ENCODE data around the gene NDUFAF5.
A peak's percentile ranks its signal among the peaks of the same experiment; 100 is the strongest.

The NDUFAF5 gene

DNA sequence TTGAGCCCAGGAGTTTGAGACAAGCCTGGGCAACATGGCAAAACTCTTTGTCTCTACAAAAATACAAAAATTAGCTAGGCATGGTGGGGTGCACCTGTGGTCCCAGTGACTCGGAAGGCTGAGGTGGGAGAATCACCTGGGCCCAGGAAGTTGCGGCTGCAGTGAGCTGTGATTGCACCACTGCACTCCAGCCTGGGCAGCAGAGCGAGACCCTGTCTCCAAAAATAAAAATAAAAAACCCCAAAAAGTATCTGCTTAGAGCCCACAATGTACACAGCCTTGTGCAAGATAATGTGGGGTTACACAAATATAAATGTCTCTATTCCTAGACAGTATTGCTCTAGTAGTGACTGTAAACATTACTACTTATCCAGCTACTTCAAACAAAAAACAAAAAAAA is 6.0 kb upstream of the NDUFAF5 start:
- DNase-seq = no peak

DNA sequence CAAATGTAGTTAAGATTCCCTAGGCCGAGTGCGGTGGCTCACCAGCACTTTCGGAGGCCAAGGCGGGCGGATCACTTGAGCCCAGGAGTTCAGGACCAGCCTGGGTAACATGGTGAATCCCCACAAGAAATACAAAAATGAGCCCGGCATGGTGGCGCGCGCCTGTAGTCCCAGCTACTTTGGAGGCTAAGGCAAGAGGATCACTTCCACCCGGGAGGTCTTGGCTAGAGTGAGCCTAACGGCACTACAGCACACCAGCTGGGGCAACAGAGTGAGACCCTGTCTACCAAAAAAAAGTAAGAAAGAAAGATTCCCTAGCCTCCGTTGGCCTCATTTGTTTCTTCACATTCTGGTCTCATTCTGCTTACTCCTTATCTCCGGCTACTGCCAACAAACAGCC is 1.3 kb upstream of the NDUFAF5 start:
- DNase-seq = no peak

DNA sequence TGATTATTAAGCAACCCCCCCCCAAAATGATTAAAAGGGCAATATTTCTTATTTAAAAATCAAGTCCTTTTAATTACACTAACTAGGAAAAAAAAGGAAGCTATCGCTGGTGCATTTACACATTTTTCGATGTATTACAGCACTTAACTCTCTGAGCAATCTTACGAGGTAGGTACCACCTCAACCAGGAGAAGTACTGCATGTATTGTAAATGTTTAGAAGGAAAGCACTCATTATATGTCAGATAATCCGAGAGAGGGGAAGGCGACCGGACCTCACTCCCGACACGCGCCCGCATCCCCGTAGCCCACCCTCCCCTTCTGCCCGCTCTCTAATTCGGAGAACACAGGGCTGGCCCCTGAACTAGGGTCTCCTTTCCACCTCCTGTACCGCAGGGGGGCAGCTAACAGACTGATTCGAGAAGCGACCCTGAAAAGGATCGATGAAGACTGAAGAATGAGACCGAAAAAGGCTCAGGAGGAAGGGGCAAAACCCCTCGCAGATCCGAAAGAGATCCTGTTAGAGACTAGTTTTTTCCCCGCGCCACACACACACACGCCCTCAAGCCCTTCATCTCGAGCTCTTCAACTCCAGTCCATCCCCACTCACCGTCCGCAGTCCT is 446 bp upstream of the NDUFAF5 start:
- no peak for DNase-seq

DNA sequence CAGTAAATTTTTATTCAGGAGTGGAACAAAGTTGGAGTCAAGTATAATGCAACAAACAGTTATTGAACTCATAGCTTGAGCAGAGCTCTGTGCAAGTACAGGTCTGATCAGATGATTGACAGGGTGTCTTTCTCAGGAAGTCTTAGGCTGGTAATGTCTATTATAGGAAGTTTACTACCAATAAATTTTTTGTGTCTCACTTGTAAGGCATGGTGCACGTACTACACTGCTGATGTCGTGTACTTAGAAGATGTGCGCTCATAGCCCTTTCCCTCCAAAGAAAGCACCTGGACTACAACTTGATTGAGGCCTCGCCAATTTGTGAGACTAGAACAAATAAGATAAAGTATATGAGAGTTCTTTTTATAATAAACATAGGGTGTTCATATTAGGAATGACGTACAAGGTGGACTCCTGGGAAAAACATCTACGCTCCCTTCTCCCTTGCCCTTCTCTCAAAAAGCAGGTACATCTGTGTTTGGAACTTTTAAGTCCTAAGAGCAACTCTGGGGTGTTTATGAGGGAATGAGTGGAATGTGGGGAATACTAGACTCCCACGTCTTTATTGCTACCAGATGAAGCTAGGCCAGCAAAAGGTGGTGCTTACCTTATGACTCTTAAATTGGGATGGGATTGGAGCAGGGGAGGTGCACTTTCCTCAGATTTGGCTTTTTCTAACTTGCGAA is 1.5 kb downstream of the NDUFAF5 start:
- DNase-seq = no peak

DNA sequence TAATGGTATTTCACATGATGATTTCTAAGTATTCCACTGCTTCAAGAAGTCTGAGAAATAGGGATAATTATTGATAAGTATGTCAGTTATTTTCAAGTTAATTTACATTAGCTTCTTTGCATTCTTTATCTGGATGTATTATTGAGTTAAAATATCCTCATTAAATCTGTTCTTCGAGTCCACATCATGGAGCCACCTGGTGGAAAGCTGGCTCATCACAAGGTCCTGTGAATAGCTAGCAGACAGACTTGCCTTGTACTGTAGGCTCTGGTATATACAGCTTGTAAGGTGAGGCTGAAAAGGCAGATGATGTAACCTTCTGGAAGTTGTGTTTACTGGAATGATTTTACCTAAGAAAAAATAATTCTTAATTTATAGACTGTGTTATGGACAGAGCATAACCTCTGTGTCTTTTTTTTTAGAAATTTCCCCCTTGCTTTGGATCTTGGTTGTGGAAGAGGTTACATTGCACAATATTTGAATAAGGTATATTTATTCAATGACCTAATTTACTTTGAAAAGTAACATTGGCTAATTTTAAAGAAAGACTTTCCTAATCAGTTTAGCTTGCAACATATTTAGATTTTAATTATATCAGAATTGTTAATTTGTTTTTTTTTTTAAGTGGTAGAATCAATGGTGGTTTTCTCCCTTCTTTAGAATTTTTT is 3.5 kb downstream of the NDUFAF5 start:
- peak in 1 of 2 experiments; percentile 60 for DNase-seq

DNA sequence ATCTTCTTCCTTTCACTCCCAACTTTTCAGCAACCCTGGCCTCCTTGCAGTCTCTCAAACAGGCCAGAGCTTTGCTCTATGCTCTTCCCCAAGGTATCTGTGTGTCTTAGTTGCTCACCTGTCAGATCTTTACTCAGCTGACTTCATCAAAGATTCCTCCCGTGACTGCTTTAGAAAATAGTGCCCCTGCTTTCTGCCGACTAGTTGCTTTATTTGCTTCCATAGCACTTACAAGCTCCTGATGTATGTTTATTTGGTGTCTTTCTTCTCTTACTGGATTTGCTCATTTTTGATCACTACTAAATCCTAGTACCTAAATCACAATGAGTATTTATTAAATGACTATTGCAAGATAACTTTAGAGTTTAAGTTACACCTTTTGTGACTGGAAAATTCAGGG is 5.9 kb downstream of the NDUFAF5 start:
- DNase-seq = no peak

DNA sequence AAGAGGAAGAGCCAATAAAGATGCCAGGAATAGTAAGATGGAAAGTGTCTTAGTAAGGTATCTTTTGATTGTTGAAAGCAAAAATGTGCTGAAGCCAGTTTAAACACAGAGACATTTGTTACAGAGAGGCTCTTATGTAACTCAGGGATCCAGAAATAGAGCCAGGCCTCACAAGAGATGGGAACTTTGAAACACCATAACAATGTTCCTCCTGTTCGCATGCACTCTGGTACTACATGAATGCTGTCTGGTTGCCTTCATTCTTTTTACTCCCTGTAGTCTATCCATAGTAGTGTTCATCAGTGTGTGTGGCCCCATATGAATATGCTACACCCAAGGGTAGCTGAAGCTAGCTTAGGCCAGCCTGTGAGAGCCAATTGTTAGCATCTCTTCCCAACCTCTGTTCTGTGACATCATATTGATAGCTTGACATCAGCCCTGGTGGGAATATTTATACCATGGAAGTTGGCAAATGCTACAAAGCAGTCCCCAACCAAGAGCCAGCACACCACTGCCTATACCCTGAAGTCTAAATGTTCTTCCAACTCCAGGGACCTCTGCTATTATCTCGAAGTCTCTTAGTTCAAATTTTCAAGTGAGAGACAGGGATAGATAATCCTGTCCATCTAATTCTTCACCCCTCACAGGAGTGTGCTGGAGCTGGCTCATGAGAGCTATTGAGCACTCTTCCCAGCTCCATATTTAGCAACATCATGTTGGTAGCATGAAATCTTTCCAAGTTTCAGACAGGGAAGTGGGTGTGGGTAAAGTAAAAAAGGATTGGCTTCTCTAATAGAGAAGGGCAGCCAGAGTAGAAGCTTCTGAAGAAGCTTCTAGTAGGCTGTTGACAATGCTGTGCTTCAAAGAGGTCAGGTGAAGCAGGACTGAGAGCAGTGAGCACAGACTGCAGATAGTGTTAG is 7.0 kb downstream of the NDUFAF5 start:
- DNase-seq = no peak

DNA sequence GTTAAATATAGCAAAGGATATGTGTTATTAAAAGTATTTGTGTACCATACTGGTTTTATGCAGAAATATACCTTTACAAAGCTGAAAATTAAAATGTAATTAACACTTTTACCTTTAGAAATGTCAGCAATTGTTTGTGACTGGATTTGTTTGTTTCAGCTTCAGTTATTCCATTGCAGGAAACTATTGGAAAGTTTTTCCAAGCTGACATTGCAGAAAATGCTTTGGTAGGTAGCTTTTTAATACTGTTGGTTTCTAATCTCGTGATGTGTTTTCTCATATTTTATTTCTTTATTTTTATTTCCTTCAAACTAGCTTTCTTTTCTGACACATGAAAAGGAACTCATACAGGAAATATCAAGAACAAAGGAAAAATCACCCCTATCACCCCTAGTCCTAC is 8.2 kb downstream of the NDUFAF5 start:
- no peak for DNase-seq

DNA sequence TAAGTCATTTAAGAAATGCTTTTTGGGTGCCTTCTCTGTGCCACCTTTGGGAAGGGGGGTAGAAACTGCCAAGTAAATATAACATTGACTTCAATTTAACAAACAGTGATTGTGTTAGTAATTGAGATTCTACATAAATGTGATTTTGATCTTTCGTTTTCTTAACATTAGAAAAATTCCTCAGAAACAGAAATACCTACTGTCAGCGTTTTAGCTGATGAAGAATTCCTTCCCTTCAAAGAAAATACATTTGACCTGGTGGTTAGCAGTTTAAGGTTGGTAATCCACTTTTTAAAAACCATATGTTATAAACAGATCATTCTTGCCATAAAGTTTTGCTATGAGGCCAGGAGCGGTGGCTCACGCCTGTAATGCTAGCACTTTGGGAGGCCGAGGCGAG is 9.8 kb downstream of the NDUFAF5 start:
- DNase-seq = no peak

DNA sequence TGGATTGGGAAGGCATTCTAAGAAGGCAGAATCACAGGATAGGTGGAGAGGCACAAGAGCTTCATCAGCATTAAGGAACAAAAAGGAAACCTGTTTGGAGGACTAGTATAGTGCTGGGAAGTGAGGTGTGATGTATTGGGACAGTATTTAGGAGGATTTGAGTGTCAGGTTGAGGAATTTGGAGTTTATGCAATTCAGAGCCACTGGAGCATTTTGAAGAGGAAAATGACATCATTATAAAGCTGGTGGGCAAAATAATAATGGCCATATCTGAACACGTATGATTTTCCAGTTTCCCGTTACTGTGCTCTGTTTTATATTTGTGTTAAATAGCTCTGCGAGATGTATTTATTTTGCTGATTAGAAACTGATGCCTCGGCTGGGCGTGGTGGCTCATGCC is 14.2 kb downstream of the NDUFAF5 start:
- DNase-seq = no peak

DNA sequence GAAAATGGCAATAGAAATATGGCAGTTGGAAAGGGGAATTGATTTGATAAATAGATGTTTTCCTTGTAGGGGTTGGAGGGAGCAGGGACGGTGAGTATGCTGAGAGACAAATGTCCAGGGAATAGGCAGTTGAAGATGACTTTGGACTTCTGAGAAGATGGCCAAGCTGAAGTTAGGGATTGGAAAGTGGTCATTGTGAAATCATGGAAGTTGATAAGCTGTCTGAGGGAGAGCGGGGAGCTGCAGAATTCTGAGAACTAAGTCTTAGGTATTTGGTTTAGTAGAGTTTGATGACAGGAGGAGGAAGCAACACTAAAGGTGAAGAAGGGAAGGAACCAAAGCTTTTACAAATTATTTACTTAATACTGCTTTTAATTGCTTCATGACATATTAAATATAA is 15.1 kb downstream of the NDUFAF5 start:
- no peak for DNase-seq

DNA sequence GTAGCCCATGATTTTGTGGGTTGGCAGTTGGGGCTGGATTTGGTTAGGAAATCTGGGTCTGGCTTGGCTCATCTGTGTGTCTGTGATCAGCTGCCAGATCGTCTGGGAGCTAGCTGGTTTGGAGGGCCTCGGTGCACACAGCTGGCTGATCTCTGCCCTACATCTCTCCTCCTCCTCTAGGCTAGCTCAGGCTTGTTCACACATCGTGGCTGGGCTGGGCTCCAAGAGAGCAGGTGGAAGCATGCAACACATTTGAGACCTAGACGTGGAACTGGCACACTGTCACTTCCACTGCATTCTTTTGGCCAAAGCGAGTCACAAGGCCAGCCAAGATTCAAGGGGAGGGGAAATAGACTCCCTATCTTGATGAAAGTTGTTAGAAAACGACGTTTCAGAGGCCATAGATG is 15.9 kb downstream of the NDUFAF5 start:
- peak in 1 of 2 experiments; percentile 12 for DNase-seq

DNA sequence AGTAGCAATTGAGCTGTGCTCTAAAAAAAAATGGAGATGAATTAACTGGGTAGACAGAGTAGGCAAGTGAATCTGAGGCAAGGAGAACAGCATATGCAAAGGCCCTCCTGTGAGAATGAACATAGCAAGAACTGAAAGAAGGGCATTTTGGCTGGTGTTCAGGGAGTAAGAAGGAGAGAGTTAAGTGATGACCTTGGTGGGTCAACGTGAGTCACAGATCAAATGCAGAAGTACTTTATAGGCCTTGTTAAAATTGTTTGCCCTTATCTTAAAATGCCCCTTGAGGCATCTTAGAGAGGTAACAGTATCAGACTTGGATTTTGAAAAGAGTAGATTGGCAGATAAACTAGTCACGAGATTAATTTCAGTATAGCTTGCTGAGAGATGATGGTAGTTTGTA is 24.5 kb downstream of the NDUFAF5 start:
- no peak for DNase-seq

DNA sequence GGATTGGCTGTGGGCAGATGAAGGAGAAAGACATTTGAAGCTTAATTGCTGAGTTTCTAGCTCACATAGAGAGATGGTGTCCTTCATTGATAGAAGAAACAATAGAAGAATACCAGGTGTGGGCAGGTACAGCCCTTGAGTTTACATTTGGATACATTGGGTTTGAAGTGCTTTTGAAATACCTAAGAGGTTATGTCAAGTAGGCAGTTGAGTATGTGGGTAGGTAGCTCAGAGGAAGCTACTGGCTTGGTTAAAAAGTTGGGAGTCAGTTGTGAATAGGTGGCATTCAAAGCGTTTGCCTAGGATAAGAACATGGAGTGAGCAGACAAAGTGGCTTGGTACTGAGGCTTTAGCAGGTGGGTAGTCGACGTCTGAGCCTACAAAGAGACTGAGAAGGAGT is 25.0 kb downstream of the NDUFAF5 start:
- no peak for DNase-seq

DNA sequence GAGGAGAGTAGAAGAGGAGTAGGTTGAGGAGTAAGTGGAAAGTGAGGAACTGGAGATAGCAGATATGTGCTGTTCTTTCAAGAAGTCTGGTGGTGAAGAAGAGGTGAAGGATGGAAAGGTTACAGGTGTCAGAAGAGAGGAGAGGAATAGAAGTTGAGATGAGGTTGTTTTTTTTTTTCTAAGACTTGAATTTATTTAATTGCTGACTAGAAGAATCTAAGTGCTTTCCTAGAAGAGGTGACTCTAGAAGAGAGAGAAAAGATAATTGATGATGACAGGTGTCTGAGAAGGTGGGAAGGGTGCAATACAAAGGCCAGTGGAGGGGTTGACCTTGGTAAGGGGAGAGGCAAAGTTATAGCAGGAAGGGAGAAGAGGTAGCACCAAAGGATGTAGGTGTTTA is 25.6 kb downstream of the NDUFAF5 start:
- no peak for DNase-seq

DNA sequence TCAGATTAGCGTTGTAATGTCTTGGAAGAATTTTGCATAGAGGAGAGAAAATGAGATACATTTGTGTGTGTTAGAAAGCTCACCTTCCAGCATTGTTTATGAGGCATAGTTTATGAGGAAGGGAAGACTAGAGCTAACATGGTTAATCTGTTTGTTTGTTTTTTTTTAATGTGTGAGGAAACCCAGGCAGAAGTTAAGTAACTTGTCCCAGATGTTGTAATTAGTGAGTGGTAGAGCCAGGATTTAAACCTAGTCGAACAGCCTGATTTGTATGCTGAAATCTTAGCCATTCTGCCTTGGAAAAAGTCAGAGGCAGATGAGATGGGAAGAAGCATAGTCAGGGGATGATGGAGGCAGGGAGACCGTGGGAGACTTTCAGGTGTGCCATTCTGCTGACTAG is 29.1 kb downstream of the NDUFAF5 start:
- no peak for DNase-seq

DNA sequence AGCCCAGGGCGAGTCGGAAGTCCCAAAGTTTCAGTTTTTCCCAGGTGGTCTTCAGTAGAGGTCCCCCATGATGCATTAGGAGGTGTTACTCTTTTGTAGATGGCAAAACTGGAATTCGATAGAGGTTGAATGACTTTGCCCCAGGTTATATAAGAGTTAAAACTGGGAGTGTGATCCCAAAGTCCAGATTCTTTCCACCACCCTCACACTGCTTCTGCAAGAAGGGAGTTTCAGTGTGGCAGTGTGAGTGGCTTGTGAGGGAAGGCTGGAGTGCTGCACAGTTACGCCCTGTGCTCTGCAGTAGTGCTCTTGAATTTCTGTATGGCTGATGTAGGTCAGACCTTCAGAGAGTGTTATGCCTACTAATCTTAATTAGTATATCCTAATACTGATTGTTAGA is 29.8 kb downstream of the NDUFAF5 start:
- no peak for DNase-seq

DNA sequence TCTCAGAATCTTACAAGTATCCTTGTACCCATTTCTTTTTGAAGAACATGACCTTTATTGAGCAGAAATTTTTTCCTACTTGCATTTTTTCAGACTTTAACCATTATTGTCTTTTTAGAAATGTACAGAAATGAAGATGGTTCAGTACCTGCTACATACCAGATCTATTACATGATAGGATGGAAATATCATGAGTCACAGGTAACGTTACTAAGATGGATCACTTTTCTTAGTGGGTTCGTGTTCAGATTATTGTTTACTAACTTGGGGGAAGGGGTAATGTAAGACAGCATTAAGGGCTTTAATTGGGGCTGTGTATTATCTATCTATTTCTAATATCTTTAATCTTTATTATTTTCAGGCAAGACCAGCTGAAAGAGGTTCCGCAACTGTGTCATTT is 31.9 kb downstream of the NDUFAF5 start:
- no peak for DNase-seq

DNA sequence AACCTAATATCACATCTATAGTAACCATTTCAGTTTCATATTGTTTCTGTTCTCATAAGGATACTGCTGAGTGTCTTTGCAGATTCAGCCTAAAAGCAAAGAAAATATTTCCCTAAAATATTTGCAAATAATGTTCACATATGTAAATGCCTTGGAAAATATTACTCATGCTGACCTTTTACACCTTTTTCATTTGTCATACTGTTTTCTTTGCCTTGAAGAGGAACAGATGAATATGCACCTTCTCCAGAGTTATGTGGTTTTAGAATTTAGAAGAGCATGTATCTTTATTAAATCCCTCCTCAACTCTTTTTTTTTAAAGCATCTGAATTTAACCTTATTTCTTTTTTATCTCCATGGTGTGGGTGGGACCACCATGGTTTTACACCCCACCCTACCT is 32.5 kb downstream of the NDUFAF5 start:
- DNase-seq = no peak

DNA sequence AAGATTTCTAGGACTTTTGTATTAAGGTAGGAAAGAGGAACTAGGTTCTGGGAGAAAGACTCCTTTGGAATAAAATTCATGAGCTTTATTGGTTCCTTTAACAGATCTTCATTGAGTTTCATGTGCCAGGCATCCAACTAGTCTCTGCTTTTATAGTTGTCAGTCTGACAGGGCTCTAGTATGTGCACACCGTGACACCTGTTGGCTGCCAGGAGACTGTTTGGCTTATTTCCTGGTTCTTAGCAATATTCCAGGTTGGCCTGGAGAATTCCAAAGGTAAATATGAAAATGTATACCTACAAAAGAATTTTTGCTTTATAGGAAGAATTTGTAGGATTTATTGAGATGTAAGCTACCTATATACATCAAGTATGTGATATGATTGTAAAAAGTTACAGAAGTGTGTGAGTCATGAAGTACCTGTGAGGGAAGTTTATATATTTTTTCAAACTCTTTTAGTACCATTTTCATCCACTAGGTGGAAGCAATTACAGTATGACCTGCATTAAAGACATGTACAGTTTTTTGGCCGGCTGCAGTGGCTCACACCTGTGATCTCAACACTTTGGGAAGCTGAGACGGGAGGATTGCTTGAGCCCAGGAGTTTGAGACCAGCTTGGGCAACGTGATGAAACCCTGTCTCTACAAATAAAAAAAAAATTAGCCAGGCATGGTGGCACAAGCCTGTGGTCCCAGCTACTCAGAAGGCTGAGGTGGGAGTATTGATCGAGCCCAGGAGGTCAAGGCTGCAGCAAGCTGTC is 35.2 kb downstream of the NDUFAF5 start:
- DNase-seq = peak in 1 of 2 experiments; percentile 70

DNA sequence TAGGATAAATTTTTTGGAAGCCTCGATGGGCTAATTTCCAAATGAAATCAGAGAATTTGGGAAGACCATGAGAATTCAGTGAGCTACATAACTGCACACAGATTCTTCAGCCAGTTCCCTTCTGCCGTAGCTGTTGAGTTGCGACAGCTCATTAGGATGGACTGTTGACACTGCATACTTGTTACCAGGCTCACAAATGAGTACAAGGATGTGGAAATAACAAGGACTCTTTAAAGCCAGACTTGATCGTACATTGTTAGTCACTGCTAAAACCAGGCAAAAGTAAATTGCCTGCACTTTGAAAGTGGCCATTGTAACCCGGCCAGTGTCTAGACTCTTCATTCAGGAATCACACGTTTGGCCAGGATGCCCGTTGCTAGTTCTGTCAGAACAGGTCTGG is 37.0 kb downstream of the NDUFAF5 start:
- DNase-seq = no peak

DNA sequence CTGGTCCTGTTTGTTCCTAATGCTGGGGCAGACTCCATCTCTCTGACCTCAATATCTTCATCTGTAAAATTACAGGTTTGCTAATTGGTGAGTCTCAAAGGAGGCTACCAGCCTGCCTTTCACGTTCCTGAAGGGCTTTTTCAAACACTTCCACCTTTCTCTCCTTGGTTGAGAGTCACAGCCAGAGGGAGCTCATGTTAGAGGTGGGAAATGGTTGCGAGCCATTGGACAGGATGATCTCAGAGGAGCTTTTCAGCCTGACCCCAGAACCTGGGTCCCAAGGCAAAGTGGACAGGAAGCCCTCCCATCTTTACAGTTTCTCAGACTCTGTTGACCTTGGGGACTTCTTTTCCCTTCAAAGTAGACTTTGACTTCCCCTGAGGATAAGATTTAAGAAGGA is 37.6 kb downstream of the NDUFAF5 start:
- no peak for DNase-seq

DNA sequence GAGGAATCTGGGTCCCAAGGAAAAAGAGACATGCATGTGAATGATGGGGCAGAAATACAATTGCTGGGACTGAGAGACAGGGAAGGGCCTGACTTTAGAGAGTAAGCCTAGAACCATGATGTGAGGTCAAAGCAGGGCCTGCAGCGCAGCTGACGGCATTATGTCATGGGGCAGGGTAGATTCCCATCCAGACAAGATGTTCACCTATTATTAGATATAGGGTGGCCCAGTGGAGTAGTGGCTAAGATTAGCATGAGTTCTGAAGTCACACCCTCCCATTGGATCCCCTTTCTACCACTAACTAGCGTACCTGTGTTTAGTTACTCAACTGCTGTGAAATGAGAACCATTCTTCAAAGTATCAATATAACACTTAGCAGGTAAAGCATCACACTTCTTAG is 39.6 kb downstream of the NDUFAF5 start:
- no peak for DNase-seq
